ENCODE measurements around the gene RMC1. TPM values are rescaled to one million over a fixed set of nuclear protein-coding genes. Genes with fewer than 3 reads are reported as not detected.
A peak's percentile ranks its signal among the peaks of the same experiment; 100 is the strongest.

RMC1 gene
- total and polyA plus RNA-seq, 9 donors, result 9.7 to 14.5 (median 13.1) TPM

DNA sequence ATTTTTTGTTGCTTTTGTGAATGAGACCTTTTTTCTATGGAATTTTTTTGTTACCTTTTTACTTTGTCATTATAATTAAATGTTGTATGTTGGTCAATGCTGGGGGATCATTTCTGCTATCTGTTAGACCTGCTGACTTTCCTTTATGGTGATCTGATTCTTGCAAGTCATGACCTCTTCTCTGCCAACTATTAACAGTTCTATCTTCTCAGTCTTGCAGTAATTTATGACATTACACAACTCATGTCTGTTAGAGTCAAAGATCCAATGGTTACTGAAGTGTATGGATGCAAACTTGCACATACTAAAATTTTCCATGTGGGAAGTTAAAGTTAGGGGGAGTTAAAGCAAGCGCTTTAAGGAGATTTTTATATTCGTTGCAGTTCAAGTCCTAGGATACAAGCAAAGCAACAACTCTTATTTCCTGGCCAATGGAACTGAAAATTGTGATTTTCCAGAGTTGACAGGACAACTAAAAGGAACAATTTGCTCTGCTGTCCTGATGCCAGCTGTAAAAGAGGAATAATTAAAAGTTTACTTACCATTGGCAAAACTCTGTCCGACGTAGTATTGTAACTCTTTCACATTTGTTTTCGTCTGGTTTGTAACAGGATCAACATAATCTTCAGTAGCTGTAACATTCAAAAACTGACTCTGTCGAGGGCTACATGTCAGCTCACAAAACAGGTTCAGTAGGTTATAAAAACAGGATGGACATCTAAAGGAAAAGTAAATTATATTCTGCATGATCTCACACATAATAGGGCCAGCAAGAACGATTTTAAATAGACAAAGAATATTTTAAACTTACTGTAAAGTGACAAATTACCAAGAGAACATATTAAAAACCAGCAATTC lies 65.2 kb downstream of the RMC1 start:
- H3K27ac ChIP-seq (ENCODE audit: low read length), result no peak overlapping the region
- H3K36me3 ChIP-seq (ENCODE audit: control insufficient read depth, insufficient read depth, low read length), result peaks cover 39% of the 10 kb centered on the region
- 100% methylated on average over 3 of the region's 7 CpGs for WGBS (ENCODE audit: insufficient coverage)
- H3K9me3 ChIP-seq (replicated peaks; ENCODE audit: control insufficient read depth, low read depth, low read length), result no peaks in the 10 kb centered on the region
- no peaks in the 10 kb centered on the region for H3K27me3 ChIP-seq (ENCODE audit: control insufficient read depth, insufficient read depth, low read length)
- DNase-seq, result no peak
- no peak overlapping the region for H3K4me3 ChIP-seq (ENCODE audit: low read length)
- H3K4me1 ChIP-seq (ENCODE audit: control insufficient read depth, insufficient read depth, low read length), result no peaks in the 10 kb centered on the region

DNA sequence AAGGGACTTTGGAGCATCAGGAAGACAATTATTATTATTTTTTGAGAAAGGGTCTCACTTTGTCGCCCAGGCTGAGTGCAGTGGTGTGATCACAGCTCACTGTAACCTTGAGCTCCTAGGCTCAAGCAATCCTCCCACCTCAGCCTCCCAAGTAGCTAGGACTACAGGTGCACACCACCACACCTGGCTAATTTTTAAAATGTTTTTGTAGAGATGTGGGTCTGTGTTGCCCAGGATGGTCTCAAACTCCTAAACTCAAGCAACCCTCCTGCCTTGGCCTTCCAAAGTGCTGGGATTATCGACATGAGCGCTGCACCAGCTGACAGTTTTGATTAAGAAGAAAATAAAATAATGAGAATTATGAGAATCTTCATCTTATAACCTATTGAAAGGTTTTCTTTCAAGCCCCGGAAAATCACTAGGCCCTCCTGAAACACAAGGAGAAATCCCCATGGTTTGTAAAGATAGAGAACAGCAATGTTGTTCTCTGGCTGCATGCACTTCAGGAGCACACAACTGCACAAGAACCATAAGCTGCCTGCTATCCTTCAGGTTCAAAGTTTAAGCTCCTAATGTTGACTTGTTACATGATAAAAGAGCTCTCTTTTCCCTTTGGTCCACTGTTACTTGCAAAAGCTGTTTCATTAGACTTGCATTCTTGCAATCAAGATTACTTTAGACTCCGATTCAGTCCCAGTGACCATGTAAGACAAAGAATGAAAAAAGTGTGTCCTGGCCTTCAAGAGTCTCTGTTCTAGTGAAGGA lies 66.2 kb downstream of the RMC1 start:
- Histone ChIP-seq H3K36me3 (ENCODE audit: control insufficient read depth, insufficient read depth, low read length) (peaks cover 37% of the 10 kb centered on the region), H3K9me3 (replicated peaks; ENCODE audit: control insufficient read depth, low read depth, low read length) (no peaks in the 10 kb centered on the region), H3K27me3 (ENCODE audit: control insufficient read depth, insufficient read depth, low read length) (no peaks in the 10 kb centered on the region), H3K4me1 (ENCODE audit: control insufficient read depth, insufficient read depth, low read length) (peaks cover 4% of the 10 kb centered on the region), H3K4me3 (ENCODE audit: low read length) (no peak overlapping the region), H3K27ac (ENCODE audit: low read length) (no peak overlapping the region)
- WGBS (ENCODE audit: insufficient coverage), result no CpG with 5 or more reads among the region's 5 CpGs
- DNase-seq, result no peak

DNA sequence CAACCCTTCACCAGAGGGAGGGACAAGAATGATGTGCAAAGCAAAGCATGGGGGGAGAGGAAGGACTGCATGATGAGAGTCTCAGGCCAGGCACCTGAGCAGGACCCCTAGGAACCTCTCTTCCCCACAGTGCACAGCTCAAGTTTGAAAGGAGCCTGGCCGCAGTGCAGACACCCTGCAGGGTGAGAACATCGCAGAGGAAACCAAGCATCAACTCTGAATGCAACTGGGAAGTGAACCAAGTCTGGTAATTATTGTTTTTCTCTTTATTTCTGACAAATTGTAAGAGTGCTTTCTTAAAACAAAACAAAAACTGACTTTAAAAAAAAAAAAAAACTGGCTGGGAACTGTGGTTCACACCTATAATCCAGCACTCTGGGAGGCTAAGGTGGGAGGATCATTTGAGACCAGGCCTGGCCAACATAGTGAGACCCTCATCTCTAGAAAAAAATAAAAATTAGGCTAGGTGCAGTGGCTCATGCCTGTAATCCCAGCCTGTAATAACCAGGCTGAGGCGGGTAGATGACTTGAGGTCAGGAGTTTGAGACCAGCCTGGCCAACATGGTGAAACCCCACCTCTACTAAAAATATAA lies 67.7 kb downstream of the RMC1 start:
- no peak overlapping the region for H3K27ac ChIP-seq (ENCODE audit: low read length)
- peaks cover 9% of the 10 kb centered on the region for H3K4me1 ChIP-seq (ENCODE audit: control insufficient read depth, insufficient read depth, low read length)
- no peaks in the 10 kb centered on the region for H3K9me3 ChIP-seq (replicated peaks; ENCODE audit: control insufficient read depth, low read depth, low read length)
- peaks cover 39% of the 10 kb centered on the region for H3K36me3 ChIP-seq (ENCODE audit: control insufficient read depth, insufficient read depth, low read length)
- H3K27me3 ChIP-seq (ENCODE audit: control insufficient read depth, insufficient read depth, low read length), result no peaks in the 10 kb centered on the region
- DNase-seq, result no peak
- 93% methylated on average over 2 of the region's 3 CpGs for WGBS (ENCODE audit: insufficient coverage)
- no peak overlapping the region for H3K4me3 ChIP-seq (ENCODE audit: low read length)

DNA sequence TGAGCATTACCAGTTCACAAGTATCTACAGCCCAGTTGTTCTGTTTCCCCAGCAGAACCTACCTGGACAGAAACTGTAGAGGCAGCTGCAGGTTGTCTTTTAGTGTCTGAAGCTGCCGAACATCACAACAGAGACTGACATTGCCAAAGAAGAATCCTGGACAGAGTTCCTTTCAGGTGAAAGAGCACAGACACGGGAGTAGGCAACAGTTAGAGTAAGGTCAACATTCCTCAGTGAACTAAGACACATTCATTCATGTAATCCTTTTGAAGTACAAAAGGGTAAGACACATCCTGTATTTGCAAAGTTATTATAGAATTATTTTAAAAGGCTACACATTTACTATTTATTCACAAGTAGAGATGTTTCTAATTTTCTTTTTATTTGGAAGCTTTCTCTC lies 68.7 kb downstream of the RMC1 start:
- WGBS (ENCODE audit: insufficient coverage), result no CpG with 5 or more reads among the region's 2 CpGs
- no peaks in the 10 kb centered on the region for H3K9me3 ChIP-seq (replicated peaks; ENCODE audit: control insufficient read depth, low read depth, low read length)
- H3K4me3 ChIP-seq (ENCODE audit: low read length), result no peak overlapping the region
- H3K27me3 ChIP-seq (ENCODE audit: control insufficient read depth, insufficient read depth, low read length), result no peaks in the 10 kb centered on the region
- H3K27ac ChIP-seq (ENCODE audit: low read length), result no peak overlapping the region
- H3K36me3 ChIP-seq (ENCODE audit: control insufficient read depth, insufficient read depth, low read length), result peaks cover 38% of the 10 kb centered on the region
- H3K4me1 ChIP-seq (ENCODE audit: control insufficient read depth, insufficient read depth, low read length), result peaks cover 9% of the 10 kb centered on the region
- DNase-seq, result no peak

DNA sequence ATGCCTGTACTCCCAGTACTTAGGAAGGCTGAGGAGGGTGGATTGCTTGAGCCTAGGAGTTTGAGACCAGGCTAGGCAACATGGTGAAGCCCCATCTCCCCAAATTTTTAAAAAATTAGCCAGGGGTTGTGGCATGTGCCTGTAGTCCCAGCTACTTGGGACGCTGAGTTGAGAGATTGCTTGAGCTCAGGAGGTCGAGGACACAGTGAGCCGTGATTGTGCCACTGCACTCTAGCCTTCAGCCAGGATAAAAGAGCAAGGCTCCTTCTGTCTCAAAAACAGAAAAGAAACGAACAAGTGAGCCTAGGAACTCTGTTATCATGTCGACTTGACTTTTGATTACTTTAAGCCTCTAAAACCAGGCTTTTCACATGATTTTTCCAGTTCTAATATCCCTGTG lies 69.3 kb downstream of the RMC1 start:
- Histone ChIP-seq H3K4me1 (ENCODE audit: control insufficient read depth, insufficient read depth, low read length) (peaks cover 9% of the 10 kb centered on the region), H3K4me3 (ENCODE audit: low read length) (no peak overlapping the region), H3K36me3 (ENCODE audit: control insufficient read depth, insufficient read depth, low read length) (peaks cover 34% of the 10 kb centered on the region), H3K27ac (ENCODE audit: low read length) (no peak overlapping the region), H3K27me3 (ENCODE audit: control insufficient read depth, insufficient read depth, low read length) (no peaks in the 10 kb centered on the region), H3K9me3 (replicated peaks; ENCODE audit: control insufficient read depth, low read depth, low read length) (no peaks in the 10 kb centered on the region)
- DNase-seq, result no peak
- 89% methylated on average over 3 of the region's 5 CpGs for WGBS (ENCODE audit: insufficient coverage)

DNA sequence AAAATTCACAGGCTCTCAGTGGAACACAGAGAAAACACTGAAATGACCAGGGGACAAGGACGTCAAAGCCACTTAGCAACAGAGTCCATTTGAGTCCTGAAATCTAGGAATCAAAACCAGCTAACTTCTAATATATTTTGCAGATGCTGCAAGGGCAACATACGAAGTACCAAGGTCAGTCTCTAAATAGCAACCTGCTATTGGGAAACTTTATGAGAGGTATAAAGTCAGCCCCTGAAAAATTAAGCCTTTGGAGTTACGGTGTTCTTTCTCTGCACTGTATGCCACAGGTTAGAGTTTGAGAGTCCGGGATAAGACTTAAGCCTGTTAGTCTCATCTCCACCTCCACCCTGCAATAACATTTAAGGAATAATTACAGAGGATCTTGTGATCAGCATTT lies 69.7 kb downstream of the RMC1 start:
- Histone ChIP-seq H3K27ac (ENCODE audit: low read length) (no peak overlapping the region), H3K9me3 (replicated peaks; ENCODE audit: control insufficient read depth, low read depth, low read length) (no peaks in the 10 kb centered on the region), H3K27me3 (ENCODE audit: control insufficient read depth, insufficient read depth, low read length) (no peaks in the 10 kb centered on the region), H3K36me3 (ENCODE audit: control insufficient read depth, insufficient read depth, low read length) (peaks cover 33% of the 10 kb centered on the region), H3K4me1 (ENCODE audit: control insufficient read depth, insufficient read depth, low read length) (peaks cover 9% of the 10 kb centered on the region), H3K4me3 (ENCODE audit: low read length) (no peak overlapping the region)
- DNase-seq, result no peak
- WGBS (ENCODE audit: insufficient coverage), result 100% methylated on average over 1 of the region's 4 CpGs

DNA sequence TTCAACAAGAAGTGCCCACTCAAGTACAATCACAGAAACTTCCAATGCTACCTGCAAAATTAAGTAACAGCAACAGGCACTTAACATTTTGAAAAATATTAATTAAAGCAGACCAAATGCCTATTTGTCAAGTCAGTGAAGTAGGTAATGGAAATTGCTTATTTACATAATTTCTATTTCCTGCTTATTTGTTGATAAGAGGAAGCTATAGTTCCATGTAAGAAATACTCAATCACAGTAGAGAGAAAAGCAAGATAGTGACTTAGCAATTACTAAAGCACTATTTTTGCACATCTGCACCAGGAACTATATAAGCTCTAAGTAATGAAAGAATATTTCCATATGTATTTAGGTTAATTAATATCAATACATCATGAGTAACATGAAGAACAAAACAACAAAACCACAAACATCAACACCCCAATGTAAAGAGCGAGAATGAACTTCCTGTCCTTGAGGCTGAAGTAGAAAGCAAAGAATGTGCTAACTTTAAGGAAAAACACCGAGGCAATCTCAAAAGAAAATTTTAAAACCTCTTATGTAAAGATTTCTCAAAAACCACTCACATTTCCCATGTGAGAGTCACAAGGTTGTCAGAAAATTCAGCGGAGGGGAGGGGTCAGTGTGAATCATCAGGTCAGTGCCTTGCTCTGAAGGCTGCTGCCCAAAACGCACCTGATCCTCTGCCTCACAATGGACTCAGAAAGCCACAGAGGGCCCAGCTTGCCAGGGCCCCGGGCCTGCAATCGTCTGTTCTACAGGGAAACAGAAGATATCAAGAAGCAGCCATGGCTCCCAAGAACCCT lies 70.5 kb downstream of the RMC1 start:
- Histone ChIP-seq H3K4me1 (ENCODE audit: control insufficient read depth, insufficient read depth, low read length) (peaks cover 17% of the 10 kb centered on the region), H3K27me3 (ENCODE audit: control insufficient read depth, insufficient read depth, low read length) (no peaks in the 10 kb centered on the region), H3K4me3 (ENCODE audit: low read length) (no peak overlapping the region), H3K36me3 (ENCODE audit: control insufficient read depth, insufficient read depth, low read length) (peaks cover 30% of the 10 kb centered on the region), H3K9me3 (replicated peaks; ENCODE audit: control insufficient read depth, low read depth, low read length) (no peaks in the 10 kb centered on the region), H3K27ac (ENCODE audit: low read length) (peak overlapping the region; percentile 1)
- peak; percentile 16 for DNase-seq
- 52% methylated on average over 3 of the region's 6 CpGs for WGBS (ENCODE audit: insufficient coverage)

DNA sequence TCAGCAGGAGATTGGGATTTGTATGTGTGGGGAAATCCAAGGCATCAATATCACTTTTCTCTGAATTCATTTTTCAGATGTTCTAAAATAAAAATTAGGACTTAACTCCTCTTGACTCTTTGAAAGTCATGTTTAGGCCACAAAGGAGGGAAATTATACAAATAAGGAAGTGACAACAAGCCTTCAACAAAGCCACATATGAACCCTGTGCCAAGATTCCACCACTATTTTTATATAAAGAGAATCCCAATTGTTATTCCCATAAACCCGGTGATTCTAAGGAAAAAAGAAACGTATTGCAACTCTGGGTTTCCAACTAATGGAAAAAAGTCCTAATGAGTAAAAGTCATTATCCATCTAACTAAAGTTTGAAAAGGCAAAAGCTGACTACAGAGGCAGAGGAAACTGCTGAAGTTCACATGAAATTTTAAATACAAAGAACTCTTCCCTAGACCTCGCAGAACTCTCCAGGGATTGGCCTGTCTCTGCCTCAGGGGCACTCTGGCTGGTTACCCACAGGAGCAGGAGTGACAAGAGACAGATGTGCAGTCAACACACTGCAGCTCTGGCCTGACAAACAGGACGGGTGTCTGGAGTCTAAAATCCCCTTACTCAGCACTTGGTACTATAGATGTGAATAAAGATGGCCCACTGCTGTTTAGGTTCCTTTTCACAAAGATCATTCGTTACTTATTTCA lies 71.4 kb downstream of the RMC1 start:
- H3K4me1 ChIP-seq (ENCODE audit: control insufficient read depth, insufficient read depth, low read length), result peaks cover 20% of the 10 kb centered on the region
- H3K4me3 ChIP-seq (ENCODE audit: low read length), result no peak overlapping the region
- no peaks in the 10 kb centered on the region for H3K9me3 ChIP-seq (replicated peaks; ENCODE audit: control insufficient read depth, low read depth, low read length)
- 63% methylated on average over 1 of the region's 5 CpGs for WGBS (ENCODE audit: insufficient coverage)
- no peaks in the 10 kb centered on the region for H3K27me3 ChIP-seq (ENCODE audit: control insufficient read depth, insufficient read depth, low read length)
- peak; percentile 18 for DNase-seq
- H3K27ac ChIP-seq (ENCODE audit: low read length), result peak overlapping the region; percentile 20
- peaks cover 25% of the 10 kb centered on the region for H3K36me3 ChIP-seq (ENCODE audit: control insufficient read depth, insufficient read depth, low read length)

DNA sequence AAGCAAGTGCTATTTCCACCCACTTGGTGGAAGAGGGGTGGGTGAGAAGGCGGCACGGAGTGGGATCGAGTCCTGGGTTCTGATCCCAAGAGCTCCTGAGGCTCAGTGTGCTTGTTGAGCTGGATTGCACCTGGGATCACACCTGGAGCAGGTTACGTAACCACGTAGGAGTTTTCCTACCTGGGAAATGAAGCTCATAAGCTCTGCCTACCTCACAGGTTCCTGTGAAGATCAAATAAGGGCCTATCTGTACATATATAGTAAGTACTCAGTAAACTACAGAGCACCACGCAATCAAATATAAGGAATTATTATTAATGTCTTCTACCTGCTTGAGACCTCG lies 72.0 kb downstream of the RMC1 start:
- no peak overlapping the region for H3K4me3 ChIP-seq (ENCODE audit: low read length)
- no peak overlapping the region for H3K27ac ChIP-seq (ENCODE audit: low read length)
- peaks cover 20% of the 10 kb centered on the region for H3K4me1 ChIP-seq (ENCODE audit: control insufficient read depth, insufficient read depth, low read length)
- 80% methylated on average over 3 of the region's 7 CpGs for WGBS (ENCODE audit: insufficient coverage)
- peaks cover 23% of the 10 kb centered on the region for H3K36me3 ChIP-seq (ENCODE audit: control insufficient read depth, insufficient read depth, low read length)
- no peak for DNase-seq
- H3K9me3 ChIP-seq (replicated peaks; ENCODE audit: control insufficient read depth, low read depth, low read length), result no peaks in the 10 kb centered on the region
- H3K27me3 ChIP-seq (ENCODE audit: control insufficient read depth, insufficient read depth, low read length), result no peaks in the 10 kb centered on the region
